ENCODE data around the gene SPATA20.

SPATA20 gene

DNA sequence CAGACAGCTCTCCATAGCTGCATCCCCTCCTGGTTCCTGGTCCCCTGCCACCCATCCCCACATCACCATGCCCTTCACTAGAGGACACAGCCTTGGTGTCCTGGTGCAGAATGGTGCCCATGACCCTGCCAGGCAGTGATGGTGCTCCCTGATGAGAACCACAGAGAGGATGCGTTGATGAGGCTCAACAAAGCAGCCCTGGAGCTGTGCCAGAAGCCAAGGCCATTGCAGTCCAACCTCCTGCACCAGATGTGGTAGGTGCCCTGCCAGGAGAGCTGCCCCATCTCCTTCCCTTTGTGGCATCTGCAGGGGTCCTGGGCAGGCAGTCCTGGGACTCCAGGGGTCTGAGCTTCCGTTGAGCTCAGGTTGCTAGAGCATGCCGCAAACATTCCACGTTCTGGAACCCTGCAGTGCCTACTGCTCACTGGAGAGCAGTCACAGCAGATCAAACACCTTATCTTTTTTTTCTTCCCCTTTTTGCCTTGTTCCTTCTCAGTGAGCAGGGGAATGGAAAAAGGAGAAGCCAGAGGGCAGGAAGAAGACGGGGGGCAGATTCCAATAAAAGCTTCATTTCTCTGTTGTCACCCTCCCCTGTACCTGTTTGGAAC lies 19.7 kb upstream of the SPATA20 start:
- Histone ChIP-seq H3K4me3 (ENCODE audit: low read depth in 1 of 2, low read length in 2 of 2) (no peak overlapping the region), H3K27me3 (ENCODE audit: insufficient read depth, low read length, poor library complexity) (peaks cover 18% of the 10 kb centered on the region), H3K79me2 (ENCODE audit: insufficient read depth, low read length) (no peaks in the 10 kb centered on the region), H3K27ac (ENCODE audit: low read length) (no peak overlapping the region), H2AFZ (ENCODE audit: low read depth, low read length) (no peak overlapping the region), H3K9me3 (ENCODE audit: insufficient read depth, low read length, severe bottlenecking) (no peaks in the 10 kb centered on the region), H3K9ac (ENCODE audit: low read depth, low read length) (no peak overlapping the region), H3K36me3 (ENCODE audit: insufficient read depth, low read length) (no peaks in the 10 kb centered on the region), H3K4me1 (ENCODE audit: insufficient read depth, low read length) (no peaks in the 10 kb centered on the region), H3K4me2 (ENCODE audit: insufficient read depth, low read length) (no peak overlapping the region), H4K20me1 (ENCODE audit: insufficient read depth, low read length) (no peaks in the 10 kb centered on the region)
- DNase-seq (no peak), ATAC-seq (ENCODE audit: insufficient read depth, low read depth) (no peak)
- TF ChIP-seq EZH2 (IDR thresholded peaks at IDR 0.05; ENCODE audit: borderline replicate concordance, low read depth, low read length, severe bottlenecking) (no peak), CTCF (IDR thresholded peaks at IDR 0.05; ENCODE audit: borderline replicate concordance, extremely low read depth, low read length, poor library complexity, severe bottlenecking) (no peak)

DNA sequence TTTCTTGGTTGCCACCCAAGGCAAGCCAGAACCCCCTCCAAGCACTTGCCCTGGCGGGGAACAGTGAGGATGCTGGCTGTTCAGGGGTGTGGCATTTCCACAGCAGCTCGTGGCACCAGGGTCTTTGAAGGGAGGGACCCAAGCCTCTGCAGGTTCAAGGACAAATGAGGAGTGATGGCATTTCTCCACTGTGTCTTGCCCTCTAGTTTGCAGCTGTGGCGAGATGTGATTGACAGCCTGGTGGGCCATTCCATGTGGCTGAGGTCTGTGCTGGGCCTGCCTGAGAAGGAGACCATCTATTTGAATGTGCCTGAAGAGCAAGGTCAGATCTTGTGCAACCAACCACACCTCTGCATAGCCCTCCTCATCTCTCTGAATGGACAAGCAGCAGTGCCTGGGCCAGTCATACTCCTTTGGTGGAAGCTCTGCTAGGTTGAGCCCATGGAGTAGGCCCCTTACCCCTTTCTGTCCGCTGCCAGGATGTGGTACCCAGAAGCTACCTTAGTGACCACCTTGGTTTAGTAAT lies 19.0 kb upstream of the SPATA20 start:
- Histone ChIP-seq H3K27ac (ENCODE audit: low read length) (no peak overlapping the region), H3K36me3 (ENCODE audit: insufficient read depth, low read length) (no peaks in the 10 kb centered on the region), H3K4me2 (ENCODE audit: insufficient read depth, low read length) (no peak overlapping the region), H4K20me1 (ENCODE audit: insufficient read depth, low read length) (no peaks in the 10 kb centered on the region), H2AFZ (ENCODE audit: low read depth, low read length) (no peak overlapping the region), H3K79me2 (ENCODE audit: insufficient read depth, low read length) (no peaks in the 10 kb centered on the region), H3K27me3 (ENCODE audit: insufficient read depth, low read length, poor library complexity) (peaks cover 26% of the 10 kb centered on the region), H3K9ac (ENCODE audit: low read depth, low read length) (no peak overlapping the region), H3K9me3 (ENCODE audit: insufficient read depth, low read length, severe bottlenecking) (no peaks in the 10 kb centered on the region), H3K4me3 (ENCODE audit: low read depth in 1 of 2, low read length in 2 of 2) (no peak overlapping the region), H3K4me1 (ENCODE audit: insufficient read depth, low read length) (no peaks in the 10 kb centered on the region)
- ATAC-seq (ENCODE audit: insufficient read depth, low read depth): no peak
- no peak for TF ChIP-seq CTCF (IDR thresholded peaks at IDR 0.05; ENCODE audit: borderline replicate concordance, extremely low read depth, low read length, poor library complexity, severe bottlenecking)
- no peak for TF ChIP-seq EZH2 (IDR thresholded peaks at IDR 0.05; ENCODE audit: borderline replicate concordance, low read depth, low read length, severe bottlenecking)
- DNase-seq: no peak

DNA sequence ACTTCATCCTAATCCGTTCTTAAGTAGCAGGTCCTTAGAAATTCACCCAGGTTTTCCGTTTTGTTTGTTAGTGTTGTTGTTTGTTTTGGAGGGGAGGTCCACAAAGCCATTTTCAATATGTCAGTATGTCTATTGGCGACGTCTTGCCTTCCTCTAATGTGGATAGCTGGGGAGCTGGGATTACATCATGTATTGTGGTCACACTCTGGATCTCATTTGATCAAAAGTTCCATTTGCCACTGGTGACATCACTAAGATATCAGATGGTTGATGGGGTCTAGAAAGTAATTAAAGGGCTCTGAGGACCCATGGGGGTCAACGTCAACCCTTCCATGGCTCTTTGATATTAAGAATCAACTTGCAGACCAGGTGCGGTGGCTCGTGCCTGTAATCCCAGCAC lies 17.1 kb upstream of the SPATA20 start:
- Histone ChIP-seq H3K4me1 (ENCODE audit: insufficient read depth, low read length) (no peaks in the 10 kb centered on the region), H3K4me3 (ENCODE audit: low read depth in 1 of 2, low read length in 2 of 2) (no peak overlapping the region), H4K20me1 (ENCODE audit: insufficient read depth, low read length) (no peaks in the 10 kb centered on the region), H2AFZ (ENCODE audit: low read depth, low read length) (no peak overlapping the region), H3K79me2 (ENCODE audit: insufficient read depth, low read length) (no peaks in the 10 kb centered on the region), H3K36me3 (ENCODE audit: insufficient read depth, low read length) (no peaks in the 10 kb centered on the region), H3K27ac (ENCODE audit: low read length) (no peak overlapping the region), H3K9me3 (ENCODE audit: insufficient read depth, low read length, severe bottlenecking) (no peaks in the 10 kb centered on the region), H3K4me2 (ENCODE audit: insufficient read depth, low read length) (no peak overlapping the region), H3K27me3 (ENCODE audit: insufficient read depth, low read length, poor library complexity) (peaks cover 42% of the 10 kb centered on the region), H3K9ac (ENCODE audit: low read depth, low read length) (no peak overlapping the region)
- no peak for ATAC-seq (ENCODE audit: insufficient read depth, low read depth)
- TF ChIP-seq EZH2 (IDR thresholded peaks at IDR 0.05; ENCODE audit: borderline replicate concordance, low read depth, low read length, severe bottlenecking): no peak
- no peak for TF ChIP-seq CTCF (IDR thresholded peaks at IDR 0.05; ENCODE audit: borderline replicate concordance, extremely low read depth, low read length, poor library complexity, severe bottlenecking)
- no peak for DNase-seq
